ENCODE measurements around the gene ZCCHC3.

ZCCHC3 gene

DNA sequence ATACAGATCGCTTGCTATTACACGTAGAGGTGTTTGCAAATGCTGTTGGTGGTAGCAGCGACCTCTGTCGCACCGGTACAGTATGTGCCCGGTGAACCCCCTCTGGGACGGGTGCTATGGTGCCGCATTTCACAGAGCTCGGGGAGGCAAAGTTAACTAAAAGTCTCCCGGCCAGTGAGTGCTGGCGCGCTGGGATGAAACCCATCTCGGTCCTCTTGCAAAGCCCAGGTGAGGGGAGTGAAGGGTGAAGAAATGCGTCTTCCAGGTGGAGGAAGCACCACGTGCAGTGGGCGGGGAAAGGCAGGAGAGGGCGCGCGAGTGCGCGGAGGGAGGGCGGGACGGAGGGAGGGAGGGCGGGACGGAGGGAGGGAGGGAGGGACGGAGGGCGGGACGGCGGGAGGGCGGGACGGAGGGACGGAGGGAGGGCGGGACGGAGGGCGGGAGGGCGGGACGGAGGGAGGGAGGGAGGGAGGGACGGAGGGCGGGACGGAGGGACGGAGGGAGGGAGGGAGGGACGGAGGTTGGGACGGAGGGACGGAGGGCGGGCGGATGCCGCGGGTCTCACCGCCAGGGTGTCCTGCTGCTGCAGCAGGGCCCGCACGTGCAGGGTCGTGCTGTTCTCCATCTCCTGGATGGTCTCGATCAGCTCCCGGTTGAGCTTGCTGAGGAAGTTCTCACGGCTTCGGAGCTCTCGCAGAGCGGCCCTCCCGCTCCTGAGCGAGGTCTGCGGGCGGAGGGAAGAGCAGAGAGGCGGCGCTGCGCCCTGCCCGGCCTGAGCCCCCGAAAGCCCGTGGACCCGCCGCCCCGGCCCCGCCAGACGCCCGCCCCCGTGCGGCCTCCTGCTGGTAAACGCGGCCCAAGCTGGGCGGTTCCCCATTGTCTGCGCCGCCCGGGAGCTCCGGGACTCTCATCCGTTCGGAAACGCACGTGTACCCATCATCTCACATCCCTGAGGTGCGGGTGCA lies 18.5 kb upstream of the ZCCHC3 start:
- no peak for DNase-seq (ENCODE audit: low read depth in 2 of 2)

DNA sequence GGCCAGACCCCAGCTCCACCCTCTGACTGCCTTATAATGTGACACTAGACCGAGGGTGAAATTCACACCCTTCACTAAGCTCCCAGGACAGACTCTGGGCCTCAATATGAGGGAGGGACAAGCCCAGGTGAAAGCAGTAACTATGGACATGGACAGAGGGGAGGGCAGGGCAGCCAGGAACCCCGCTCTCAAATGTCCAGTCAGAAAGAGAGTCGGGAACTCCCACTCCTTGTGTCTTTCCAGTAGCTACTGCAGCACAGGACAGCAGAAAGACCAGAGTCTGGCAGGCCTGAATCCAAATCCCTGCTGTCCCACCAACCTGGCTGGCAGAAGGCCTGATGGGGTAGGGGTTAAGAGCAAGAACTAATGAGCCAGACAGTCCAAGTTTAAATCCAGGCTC lies 13.2 kb upstream of the ZCCHC3 start:
- no peak for DNase-seq (ENCODE audit: low read depth in 2 of 2)

DNA sequence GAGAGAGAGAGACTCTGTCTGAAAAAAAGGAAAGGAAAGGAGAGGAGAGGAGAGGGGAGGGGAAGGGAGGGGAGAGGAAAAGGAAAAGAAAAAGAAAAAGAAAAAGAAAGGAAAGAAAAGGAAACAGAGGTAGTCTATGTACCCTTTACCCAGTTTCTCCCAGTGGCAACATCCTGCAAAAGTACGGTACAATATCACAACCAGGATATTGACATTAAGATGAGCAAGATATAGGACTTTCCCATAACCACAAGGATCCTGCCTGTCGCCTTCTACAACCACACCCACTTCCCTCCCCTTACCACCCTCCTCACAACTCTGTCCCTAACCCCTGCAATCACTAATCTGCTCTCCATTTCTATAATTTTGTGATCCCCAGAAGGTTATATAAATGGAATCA lies 10.9 kb upstream of the ZCCHC3 start:
- no peak for DNase-seq (ENCODE audit: low read depth in 2 of 2)

DNA sequence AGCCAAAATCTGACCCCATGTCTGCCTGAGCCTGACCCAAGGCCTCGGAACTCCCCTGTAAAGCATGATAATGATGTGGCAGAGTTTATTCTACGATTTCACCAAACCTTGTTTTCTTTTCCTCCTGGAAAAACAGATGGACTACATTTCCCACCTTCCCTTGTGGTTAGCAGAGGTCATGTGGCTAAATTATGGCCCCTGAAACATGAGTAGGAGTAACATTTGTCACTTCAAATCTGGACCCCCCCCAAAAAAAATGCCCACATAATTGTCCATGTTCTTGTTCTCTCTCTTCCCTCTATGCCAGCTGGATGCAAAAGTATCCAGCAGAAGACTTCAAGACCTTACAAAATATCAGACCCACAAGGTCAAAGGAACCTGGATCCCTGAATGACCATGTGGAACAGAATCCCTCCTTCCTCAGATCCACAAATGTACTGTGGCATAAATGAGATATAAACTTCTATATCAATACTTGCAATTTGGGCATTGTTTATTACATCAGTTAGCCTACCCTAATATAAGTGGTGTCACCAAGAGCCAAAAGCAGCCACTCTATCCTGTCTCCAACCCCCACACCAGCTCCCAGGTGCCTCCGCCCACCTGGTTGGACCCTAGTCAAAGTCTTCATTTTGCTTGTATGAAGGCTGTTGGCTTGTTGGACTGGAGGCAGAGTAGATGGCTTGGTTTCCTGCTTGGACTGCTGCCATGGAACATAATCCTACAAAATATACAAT lies 8.2 kb upstream of the ZCCHC3 start:
- DNase-seq (ENCODE audit: low read depth in 2 of 2) = no peak

DNA sequence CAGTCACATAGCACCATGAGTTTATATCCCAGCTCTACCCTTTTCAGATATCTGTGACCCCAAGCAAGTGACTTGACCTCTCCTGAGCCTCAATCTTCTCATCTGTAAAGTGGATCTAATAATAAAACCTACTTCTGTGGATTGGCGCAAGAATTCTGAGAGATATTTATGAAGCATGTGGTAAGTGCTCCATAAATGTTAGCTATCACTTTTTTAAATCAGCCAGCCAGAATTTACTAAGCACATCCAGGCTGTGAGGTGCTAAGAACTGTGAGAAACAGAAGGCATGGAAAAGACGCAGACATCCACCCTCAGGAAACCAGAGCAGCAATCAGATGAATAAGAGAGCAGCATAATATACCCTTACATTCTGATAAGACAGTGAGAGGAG lies 7.7 kb upstream of the ZCCHC3 start:
- DNase-seq (ENCODE audit: low read depth in 2 of 2) = no peak

DNA sequence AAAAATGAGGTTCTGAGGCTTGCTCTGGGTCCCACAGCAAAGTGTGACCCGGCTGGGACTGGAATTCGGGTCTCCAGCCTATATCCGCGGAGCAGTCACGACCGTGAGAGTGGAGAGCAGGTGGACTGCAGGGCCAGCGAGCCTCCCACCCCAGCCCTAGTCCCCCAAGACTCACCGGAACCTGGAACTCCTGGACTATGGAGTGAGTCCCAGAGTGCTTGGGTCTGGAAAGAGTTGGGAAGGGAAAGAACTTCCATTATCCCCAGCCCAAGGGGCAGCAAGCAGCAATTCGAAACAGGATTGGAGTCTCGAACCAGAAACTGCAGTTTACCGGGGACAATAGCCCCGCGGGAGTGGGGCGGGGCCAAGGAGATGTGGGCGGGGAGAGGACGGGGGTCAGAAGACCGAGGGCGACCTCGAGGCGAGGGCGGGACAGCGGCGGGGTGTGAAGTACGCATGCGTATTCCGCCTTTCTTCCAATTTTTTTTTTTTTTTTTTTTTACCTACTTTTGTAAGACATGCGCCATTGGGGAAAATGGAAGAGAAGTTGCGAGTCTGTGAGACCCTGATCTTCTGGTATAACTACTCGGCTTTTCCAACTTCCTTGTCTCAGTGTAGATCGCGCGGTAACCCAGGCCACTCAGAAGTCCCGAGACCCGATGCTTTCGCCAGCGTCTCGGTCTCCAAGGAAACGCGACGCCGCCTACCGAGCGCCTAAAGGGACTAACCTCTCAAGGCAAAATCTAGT lies 7.1 kb upstream of the ZCCHC3 start, which contains the start of gene C20orf96:
C20orf96 (minus strand) TSS at position 667 of the 748 bp plus-strand sequence; CDS start at position 527, 140 bp downstream.
- DNase-seq (ENCODE audit: low read depth in 2 of 2) = peak; percentile 73 to 92

DNA sequence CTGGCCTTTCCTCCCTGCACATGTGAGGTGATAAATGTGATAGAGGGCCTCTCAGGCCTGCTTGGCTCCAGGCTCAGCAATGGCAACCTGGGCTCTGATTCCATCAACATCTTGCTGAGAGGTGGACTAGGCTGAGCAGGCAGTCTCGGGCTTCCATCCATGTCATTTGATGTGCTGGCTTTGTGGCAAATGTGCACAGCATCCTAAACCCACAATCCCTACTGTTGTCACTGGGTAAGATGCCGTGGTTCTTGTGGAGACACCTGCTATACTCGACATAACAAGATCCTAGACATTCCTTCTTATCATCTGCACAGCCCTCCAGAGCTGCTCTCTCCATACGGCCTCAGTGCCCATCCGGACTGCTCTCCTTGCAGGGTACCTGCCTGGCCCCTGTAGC lies 2.8 kb upstream of the ZCCHC3 start:
- DNase-seq (ENCODE audit: low read depth in 2 of 2) = no peak

DNA sequence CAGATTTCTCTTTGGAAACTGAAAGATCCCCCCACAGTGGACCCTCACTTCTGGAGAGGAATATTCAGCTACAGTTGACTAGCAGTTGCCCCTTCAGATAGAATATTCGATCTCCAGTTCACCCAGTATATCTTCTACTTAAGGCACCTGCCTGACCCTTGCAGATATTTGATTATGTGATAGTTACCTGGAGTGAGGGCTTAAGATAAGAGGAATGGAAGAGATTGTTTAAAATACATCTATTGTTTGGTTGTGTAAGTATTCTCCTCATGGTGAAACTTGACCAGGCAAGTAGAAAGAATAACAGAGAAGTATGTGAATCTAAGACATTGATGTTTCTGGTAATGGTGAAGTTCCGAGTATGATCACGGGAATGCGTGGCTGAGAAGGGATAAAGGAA lies 1.6 kb upstream of the ZCCHC3 start:
- no peak for DNase-seq (ENCODE audit: low read depth in 2 of 2)

DNA sequence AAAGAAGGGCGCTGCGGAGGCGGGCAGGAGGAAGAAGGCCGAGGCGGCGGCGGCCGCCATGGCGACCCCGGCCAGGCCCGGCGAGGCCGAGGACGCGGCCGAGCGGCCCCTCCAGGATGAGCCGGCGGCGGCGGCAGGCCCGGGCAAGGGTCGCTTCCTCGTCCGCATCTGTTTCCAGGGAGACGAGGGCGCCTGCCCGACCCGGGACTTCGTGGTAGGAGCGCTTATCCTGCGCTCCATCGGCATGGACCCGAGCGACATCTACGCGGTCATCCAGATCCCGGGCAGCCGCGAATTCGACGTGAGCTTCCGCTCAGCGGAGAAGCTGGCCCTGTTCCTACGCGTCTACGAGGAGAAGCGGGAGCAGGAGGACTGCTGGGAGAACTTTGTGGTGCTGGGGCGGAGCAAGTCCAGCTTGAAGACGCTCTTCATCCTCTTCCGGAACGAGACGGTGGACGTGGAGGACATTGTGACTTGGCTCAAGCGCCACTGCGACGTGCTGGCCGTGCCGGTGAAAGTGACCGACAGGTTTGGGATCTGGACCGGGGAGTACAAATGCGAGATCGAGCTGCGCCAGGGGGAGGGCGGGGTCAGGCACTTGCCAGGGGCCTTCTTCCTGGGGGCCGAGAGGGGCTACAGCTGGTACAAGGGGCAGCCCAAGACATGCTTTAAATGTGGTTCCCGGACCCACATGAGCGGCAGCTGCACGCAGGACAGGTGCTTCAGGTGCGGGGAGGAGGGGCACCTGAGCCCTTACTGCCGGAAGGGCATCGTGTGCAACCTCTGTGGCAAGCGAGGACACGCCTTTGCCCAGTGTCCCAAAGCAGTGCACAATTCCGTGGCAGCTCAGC lies 780 bp downstream of the ZCCHC3 start:
- peak in 1 of 2 experiments; percentile 24 for DNase-seq (ENCODE audit: low read depth in 2 of 2)

DNA sequence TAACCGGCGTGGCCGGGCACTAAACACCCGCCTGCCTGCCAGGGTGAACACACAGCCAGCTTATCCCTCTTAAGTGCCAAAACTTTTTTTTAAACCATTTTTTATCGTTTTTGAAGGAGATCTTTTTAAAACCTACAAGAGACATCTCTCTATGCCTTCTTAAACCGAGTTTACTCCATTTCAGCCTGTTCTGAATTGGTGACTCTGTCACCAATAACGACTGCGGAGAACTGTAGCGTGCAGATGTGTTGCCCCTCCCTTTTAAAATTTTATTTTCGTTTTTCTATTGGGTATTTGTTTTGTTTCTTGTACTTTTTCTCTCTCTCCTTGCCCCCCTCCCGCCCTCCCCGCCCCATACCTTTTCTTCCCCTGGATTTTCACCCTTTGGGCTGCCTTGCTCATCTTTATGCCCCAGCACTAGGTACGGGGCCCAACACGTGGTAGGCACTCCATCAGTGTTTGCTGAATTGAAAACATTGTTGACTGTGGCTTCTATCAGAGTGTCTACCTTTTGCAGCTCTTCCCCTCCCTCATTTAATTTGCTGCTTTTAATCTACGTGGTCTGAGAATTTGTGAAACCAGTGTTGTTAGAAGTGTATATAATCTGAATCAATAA lies 1.5 kb downstream of the ZCCHC3 start:
- no peak for DNase-seq (ENCODE audit: low read depth in 2 of 2)

DNA sequence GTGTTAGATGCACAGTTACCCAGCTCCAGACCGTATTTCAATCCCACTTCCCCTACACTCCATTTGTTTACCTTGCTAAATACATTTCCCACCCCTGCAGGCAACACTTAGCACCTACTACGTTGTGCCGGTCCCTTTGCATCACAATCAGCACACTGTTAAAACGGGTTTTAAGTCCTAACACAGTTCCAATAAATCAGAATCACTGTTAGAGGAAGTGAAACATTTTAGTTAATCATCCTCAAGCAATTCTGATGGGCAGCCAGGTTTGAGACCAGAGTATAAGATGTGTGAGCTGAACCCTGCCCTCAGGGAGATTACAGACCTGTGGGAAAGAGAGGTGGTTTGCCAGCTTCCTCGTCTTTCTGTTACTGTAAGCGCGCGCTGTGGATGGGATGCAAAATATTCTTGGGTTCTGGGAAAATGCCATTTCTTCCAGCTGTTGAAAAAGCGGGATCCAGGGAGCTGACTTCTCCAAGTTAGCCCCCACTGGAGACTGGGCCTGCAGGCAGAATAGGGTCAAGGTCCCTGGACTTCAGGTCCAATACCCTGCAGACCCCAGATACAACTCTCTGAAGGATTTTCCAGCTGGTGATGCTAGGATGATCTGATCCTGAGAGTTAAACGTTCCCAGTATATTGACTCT lies 3.1 kb downstream of the ZCCHC3 start:
- no peak for DNase-seq (ENCODE audit: low read depth in 2 of 2)

DNA sequence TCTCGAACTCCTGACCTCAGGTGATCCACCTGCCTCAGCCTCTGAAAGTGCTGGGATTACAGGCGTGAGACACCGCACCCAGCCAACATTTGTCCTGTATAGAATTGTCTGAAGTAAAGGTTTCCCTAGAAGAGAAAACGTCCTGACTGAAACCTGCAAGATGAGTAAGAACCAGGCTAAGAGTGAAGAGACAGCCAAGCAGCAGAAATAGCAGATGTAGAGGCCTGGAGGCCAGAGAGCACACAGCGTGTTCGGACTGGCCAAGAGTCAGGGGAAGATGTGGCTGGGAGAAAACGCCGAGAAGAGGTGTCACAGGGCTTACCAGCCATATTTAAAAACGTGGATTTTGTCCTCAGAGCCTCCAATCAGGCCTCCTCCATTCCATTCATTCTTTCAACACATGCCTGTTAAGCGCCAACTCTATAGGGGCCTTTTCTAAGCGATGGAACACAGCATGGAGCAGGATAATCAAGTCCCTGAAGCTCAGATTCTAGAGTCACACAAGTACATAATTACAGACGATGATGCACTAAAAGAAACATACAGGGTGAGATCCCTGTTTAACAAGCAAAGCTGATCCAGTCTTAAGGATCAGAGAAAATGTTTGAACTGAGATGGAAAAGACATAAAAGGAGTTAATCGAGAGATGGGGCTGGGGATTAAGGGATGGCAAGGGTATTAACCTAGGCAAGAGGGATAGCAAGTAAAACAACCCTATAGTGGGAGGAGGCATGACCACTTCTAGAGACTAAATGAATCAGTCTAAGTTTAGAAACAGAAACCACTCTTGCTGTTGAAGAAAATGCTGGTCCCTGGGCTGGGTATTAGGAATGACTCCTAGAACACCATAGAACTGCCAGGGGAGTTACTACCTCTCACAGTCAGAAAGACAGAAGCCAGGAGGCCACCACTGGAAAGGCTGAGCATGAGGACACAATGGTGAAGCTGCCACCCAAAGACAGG lies 4.8 kb downstream of the ZCCHC3 start:
- DNase-seq (ENCODE audit: low read depth in 2 of 2) = no peak

DNA sequence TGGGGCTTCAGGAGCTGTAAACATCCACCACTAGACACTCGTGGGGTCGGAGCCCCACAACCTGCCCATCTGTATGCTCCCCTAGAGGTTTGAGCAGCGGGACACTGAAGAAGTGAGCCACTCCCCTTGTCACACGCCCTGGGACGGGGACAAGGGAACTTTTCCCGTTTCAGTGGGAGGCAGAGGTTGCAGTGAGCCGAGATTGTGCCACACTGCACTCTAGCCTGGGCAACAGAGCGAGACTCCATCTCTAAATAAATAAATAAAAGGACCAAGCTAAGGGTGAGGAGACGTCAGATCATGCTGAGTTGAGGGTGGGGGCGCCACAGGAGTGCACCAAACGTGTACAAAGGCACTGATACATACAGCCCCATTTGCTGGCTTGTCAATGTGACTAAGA lies 8.4 kb downstream of the ZCCHC3 start:
- no peak for DNase-seq (ENCODE audit: low read depth in 2 of 2)

DNA sequence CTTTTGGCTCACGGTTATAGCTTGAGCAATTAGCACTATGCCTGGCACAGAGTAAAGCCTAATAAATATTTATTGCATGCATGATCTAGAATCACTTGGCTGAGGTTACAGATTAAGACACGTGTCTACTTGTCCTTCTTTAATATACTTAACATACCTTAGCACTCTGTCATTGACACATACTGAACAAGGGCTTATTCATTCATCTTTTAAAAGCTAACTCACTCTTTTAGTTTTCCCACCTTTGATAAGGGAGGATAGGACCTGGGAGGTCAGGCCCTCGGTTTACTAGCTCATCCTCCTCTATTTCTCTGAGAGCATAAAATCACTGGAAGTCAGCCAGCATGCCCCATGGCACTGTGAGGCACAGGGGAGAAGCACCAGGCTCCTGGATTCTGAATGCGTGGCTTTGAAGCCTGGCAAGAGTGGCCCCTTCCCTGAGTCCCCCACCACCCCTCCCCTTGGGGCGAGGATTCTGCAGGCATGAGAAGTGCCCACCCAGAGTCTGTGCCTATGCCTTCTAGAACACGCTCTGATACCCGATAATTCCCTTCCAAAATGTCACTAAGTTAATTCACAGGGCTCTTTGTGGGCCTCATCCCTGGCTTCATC lies 11.2 kb downstream of the ZCCHC3 start:
- DNase-seq (ENCODE audit: low read depth in 2 of 2) = no peak

DNA sequence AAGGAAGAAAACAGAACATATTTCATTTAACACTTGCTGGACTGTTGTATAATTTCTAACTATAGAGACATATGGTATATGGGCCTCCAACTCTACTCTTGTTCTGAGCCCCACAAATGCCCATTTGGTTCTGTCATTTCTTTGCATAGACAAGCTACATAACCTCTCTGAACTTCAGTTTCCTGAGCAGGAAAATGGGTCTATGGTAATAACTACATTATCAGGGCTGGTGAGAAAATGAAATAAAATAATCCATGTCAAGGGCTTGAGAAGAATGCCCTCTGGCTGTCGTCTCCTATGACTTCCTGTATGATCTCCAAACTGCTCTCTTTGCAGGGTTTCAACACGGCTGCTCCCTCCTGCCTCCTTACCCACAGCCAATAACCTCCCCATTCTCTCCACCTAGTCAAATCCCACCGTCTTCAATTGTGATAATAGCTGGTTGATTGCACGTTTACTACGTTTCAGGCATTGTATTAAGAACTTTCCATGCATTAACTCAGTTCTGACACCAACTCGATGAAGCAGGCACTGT lies 12.0 kb downstream of the ZCCHC3 start:
- no peak for DNase-seq (ENCODE audit: low read depth in 2 of 2)

DNA sequence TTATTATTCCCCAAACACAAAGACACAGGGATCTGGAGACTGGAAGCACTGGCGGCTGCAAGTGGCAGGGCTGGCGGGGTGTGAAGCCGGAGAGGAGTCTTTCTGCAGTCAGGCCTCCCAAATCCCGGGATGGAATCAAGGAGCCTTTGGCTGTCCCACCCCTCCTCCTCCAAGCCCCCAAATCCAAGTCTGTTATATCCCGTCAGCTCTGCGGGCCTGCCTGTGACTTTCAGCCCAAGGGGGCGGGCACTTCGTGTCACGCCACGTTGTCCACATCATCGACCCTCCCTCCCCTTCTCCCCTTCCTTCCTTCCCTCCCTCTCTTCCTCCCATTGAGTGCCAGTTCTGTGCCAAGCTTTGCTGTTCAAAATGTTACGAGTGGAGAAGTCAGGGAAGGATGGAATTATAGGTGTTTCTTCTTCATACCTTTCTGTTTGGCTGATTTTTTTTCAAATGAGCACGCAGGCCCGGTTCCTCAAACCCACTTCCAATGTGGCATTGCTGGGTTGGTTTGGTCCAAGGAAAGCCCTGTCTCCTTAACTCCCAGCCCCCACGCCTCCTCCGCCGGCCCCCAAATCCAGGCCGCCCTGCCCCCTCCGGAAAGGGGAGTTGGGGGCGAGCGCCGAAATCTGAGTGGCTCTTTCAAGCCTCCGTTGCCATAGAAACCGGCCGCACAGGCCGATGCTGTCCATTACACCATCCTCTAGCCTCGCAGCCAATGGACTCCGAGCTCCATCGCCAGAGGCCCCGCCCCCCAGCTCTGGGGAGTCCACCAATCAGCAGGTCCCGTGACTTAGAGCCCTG lies 12.7 kb downstream of the ZCCHC3 start:
- peak; percentile 69 to 85 for DNase-seq (ENCODE audit: low read depth in 2 of 2)

DNA sequence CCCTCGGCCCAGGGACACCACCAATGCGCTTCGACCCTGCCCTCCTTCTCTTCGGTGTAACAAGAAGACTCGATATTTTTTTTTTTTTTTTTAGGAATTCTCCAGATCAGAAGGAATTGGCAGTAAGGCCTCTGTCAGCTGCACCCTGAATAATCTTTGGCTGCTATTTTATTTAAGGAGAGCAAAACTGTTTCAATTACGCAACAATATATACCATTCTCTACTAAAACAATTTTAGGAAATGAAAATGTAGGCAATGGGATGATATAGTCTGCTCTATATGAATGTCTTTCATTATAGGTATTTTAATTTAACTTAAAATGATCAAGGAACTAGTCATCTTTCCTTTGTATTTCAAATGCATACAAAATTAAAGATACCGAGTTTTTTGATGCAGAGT lies 13.3 kb downstream of the ZCCHC3 start:
- no peak for DNase-seq (ENCODE audit: low read depth in 2 of 2)

DNA sequence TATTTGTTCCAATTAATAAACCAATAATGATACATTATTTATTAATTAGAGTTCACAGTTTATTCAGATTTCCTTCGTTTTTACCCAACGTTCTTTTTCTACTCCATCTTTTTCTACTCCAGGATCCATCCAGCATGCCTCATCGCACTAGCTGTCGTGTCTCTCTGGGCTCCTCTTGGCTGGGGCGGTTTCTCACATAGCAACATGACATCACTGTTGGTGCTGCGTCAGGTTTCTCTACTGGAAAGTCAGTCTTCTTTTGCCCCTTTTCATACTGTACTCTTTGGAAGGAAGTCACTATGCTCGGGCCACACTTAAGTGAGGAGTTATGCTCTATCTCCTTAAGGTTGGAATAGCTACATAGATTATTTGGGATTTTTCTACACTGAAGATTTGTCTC lies 14.2 kb downstream of the ZCCHC3 start:
- DNase-seq (ENCODE audit: low read depth in 2 of 2) = no peak
